GM19193 (cell line): Measurements from ENCODE around the gene PRKCQ.

Experiments used
- POLR2A ChIP-seq: IDR thresholded peaks from 4 replicates; pipeline ENCODE4 v1.6.1; 2011; ENCODE audit not compliant: insufficient read depth, insufficient read length; ENCODE audit errors: extremely low read depth

PRKCQ gene

DNA sequence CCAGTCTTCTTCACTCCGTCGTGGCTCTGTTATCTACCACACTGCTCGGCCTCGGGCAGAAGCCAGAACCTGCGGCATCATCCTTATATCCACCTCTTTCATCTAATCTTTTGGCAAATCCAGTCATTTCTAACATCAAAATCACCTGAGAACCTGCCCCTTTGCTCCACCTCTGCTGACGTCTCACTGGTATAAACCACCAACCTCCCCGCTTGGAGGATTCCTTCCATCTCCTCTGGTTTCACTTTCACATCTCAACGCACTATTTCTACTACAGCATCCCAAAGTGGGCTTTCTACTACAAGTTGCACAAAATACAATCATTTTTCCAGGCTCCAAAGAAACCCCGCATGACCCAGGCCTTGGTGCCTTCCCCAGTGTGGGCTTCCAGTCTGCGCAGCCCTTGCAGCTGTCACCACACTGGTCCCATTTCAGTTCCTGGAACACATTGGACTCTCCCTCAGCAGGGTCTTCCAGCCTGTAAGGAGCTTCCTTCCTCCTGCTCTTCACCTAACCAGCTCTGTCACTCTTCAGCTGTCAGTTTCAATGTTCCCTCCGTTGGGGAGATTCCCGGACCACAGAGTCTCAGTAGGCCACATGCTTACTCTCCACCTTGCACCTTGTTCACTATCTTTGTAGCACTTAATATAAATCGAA, 85.0 kb downstream of the PRKCQ start:
- no peak for TF ChIP-seq POLR2A

GRCh38 chr10:6494442-6494819, 85.6 kb downstream of the PRKCQ start:
- no peak for TF ChIP-seq POLR2A

DNA sequence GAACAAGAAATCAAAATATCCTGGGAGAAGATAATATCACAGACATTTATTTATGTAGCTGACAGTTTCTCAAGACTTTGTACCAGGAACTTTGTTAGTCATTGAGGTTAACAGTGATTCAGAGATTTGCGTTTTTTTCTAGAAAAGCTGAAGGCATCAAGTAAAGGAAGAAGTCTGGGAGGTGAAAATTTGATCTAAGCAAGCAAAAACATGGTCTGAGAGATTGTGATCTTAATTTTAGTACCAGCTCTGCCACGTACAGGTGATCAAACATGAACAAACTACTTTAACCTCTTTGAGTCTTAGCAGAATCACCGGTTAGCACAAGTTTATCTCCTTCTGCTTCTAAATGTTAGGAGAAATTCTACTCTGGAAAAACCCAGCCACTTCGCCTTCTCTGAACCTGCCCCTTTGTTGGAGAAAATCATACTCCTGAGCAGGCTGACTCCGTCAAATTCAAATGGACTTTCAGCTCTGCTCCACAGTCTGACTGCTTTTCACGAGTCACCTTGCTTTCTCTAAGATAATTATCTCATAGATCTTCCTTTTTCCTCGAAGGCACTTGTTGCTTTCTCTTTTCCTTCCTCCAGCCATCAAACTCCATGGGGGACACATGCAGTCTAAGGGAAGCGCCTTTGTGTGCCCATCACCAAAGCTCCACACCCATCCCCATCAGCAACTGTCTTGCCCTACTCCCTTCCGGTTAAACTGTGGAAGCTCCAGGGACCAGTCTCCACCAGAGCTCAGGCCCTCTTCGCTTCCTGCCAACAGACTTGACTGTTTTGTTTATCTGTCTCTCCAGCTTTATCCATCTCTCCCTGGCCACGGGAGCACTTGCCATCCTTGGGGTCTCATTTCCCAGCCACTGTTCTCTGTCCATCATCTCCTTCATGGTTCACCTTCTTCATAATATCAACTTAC, 86.3 kb downstream of the PRKCQ start:
- no peak for TF ChIP-seq POLR2A

GRCh38 chr10:6492896-6493295, 87.2 kb downstream of the PRKCQ start:
- TF ChIP-seq POLR2A = no peak

DNA sequence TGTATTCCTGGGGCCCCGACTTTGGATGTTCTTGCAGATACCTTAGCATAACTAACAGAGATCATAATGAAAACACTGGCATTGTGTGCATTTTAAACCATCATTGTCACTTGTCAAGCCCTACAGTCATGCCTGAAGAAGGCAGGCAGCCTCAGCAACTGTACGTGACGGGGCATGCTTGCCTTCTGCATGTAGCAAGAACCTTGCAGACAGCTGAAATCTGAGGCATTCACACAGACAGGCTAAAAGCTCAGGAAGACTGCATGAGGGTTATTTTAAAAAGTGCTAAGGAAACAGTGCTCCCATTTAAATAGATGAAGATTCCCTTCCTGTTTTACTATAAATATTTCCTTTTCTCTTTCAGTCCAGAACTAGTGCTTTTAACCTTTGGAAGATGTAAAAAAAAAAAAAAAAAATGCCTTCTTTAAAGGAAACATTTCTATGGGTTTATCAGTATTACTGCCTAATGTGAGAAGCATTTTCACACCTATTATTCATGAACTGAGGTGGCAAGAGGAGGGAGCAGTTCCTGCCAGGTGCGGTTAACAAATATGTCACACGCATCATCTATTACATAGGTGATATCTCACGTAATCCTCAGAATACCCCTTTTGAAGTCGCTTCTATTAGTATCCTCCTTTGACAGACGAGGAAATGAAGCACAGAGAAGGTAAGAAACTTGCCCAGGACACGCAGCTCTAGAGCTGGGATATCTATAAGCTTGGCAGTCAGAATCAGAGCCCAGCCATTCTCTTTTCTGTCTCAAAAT, 88.1 kb downstream of the PRKCQ start:
- no peak for TF ChIP-seq POLR2A

GRCh38 chr10:6490614-6491013, 89.5 kb downstream of the PRKCQ start:
- no peak for TF ChIP-seq POLR2A

DNA sequence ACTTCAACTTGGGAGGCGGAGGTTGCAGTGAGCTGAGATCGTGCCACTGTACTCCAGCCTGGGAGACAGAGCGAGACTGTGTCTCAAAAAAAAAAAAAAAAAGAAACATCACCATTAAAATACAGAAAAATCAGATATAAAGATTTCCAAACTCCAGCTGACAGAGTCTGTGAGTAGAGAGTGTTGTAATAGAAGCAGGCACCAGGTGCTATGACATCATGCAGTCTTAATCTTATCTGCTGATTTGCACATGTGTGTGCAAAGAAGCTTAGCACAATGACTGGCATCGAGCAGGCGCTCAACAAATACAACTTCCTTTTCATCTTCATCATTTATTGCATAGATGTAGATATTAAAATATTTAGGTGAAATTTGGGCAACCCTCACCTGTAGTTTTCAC, 92.2 kb downstream of the PRKCQ start:
- no peak for TF ChIP-seq POLR2A

DNA sequence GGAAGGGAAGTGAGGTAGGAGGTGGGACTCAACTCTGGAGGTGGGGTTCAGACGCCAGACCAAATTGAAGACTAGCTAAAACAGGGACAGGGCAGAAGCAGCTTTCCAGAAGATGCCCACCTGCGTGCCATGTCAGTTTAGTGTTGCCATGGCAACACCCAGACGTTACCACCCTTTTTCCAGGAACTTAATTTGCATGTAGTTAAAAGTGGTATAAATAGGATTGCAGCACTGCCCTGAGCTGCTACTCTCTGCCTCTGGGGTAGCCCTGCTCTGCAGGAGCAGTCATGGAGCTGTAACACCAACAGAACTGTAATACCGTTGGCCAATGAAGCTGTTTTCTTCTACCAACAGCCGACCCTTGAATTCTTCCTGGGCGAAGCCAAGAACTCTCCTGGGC, 93.8 kb downstream of the PRKCQ start:
- no peak for TF ChIP-seq POLR2A

- no peak for TF ChIP-seq POLR2A
These were observed 97.2 kb downstream of the PRKCQ start for GRCh38 chr10:6482737-6483357.

DNA sequence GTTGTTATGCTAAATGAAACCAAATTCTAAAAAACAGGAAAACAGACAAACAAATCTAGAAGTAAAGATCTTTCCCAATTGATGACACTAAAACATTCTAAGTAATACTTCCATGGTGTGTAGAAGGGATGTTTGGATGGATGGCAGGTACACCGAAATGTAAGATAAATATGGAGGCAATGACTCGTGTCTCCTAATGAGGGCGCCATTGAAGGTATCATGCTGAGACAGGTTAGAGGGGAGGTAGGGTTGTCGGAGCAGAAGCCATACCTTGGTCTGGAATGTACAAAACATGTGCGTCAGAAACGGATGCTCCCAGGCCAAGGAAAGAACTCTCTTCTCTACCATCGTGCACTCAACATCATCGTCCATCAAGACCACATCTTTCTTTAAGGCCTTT, 101.4 kb downstream of the PRKCQ start:
- no peak for TF ChIP-seq POLR2A

DNA sequence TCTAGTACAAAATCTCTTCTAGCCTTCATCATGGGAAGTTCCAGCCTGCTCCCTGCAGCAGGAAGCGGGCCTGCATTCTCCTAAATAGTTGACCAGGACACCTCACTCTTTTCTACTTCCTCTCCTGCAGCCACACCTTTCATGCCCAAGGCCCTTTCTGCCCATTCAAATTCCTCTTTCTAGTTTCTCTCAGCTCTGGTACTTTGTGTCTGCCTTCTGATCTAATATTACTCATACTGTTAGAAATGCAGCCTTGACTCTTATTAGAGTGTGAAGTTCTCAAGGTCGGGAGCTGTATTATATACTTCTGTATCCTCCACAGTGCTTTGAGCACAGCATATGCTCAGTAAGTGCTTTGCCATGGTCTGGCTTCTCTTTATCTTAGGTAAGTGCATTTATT, 103.1 kb downstream of the PRKCQ start:
- no peak for TF ChIP-seq POLR2A

GRCh38 chr10:6474871-6475270, 105.2 kb downstream of the PRKCQ start:
- TF ChIP-seq POLR2A = no peak

- TF ChIP-seq POLR2A = no peak
These were observed 106.1 kb downstream of the PRKCQ start for GRCh38 chr10:6473901-6474370.

- no peak for TF ChIP-seq POLR2A
These were observed 106.6 kb downstream of the PRKCQ start for GRCh38 chr10:6473430-6473829.
